ENCODE data around the gene PRR16.
"Not testable (repeated sequence)": the region's sequence is repeated elsewhere in the genome, so short reads cannot be mapped to it uniquely, and the experiment has no call there.

Gene PRR16

DNA sequence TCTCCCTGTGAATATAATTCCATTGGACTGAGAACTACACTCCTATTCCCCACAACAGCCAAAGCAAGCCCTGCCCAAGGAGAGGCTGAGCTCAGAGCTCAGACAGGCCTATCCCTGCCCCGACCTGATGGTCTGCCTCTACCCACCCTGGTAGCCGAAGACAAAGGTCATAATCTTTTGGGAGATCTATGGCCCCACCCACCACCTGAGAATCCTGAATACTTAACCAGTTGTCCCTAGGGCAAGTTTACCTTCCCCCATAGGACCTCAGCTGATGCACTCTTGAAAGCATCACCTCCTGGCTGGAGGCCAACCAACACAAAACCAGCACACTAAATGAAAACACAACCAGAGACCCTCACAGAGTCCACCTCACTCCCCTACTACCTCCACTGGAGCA is 167.5 kb downstream of the PRR16 start:
- in situ Hi-C loops (cut with HindIII; ENCODE audit: low sequenced_read_pairs): no loop called here

DNA sequence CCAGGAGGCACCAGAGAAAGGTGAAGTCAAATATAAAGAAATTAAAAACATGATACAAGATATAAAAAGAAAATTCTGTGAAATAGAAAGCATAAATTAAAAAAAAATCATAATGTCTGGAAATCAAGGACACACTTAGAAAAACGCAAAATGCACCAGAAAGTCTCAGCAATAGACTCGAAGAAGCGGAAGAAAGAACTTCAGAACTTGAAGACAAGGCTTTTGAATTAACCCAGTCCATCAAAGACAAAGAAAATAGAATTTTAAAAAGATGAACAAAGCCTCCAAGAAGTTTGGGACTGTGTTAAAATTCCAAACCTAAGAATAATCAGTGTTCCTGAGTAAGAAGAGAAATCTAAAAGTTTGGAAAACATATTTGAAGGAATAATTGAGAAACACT is 168.3 kb downstream of the PRR16 start:
- in situ Hi-C loops (cut with HindIII; ENCODE audit: low sequenced_read_pairs): no loop called here

DNA sequence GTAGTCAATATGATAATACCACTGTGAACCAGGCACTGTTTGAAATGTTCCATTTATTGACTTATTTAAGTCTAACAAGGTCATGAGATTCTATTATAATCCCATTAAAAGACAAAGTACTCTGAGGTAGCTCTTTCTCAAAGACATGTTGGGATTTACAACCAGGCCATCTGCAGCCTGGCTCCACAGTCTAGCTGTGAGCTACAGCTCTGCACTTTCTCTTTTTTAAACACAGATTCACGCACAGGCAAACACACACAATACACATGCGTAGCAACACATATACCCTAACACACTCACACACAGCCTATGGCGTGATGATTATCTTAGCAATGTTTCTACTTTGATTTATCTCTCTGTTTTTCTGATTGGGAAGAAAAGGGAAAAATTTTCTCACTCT is 174.3 kb downstream of the PRR16 start:
- in situ Hi-C loops (cut with HindIII; ENCODE audit: low sequenced_read_pairs): no loop called here

GRCh38 chr5:120640778-120641177 is 176.7 kb downstream of the PRR16 start:
- in situ Hi-C loops (cut with HindIII; ENCODE audit: low sequenced_read_pairs): no loop called here

DNA sequence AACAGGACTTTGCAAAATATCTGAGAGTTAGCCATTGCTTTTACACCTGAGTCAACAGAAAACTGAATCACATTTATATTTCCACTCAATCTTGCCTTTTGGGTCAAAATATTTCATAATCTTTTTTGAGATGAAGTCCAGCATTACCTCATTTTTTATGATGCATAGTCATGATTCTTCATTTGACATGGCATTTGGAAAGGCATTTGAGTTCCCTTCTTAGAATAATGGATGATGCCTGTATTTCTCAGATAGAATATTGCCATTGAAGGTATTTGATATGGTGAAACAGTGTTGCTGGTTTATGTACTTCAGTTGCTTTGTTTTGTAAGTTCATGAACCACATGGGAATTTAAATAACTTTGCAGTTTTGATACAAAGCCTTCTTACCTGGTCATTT is 180.4 kb downstream of the PRR16 start:
- in situ Hi-C loops (cut with HindIII; ENCODE audit: low sequenced_read_pairs): no loop called here

- in situ Hi-C loops (cut with HindIII; ENCODE audit: low sequenced_read_pairs): no loop called here
Measured at GRCh38 chr5:120655828-120656435, 191.8 kb downstream of the PRR16 start.

- in situ Hi-C loops (cut with HindIII; ENCODE audit: low sequenced_read_pairs): no loop called here
Measured at GRCh38 chr5:120657104-120657503, 193.0 kb downstream of the PRR16 start.

- in situ Hi-C loops (cut with HindIII; ENCODE audit: low sequenced_read_pairs): no loop called here
Measured at GRCh38 chr5:120677481-120677880, 213.4 kb downstream of the PRR16 start.

DNA sequence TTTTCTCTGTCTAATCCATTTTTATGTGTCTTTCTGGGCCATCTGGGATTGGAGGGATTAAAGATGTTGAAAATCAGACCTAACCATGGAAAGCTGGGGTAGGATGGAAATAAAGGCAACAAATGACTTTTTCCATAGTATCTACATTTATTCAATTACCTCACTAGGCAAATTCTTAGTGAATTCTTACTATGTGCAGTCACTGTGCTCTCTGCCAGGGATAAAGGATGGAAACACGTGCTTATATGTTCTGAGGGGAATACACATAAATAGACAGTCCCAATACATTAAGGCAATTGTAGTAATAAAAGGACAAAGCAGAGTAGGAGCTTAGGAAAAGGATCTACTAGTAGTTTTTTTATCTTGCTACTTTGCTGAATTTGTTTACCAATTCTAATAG is 214.2 kb downstream of the PRR16 start:
- in situ Hi-C loops (cut with HindIII; ENCODE audit: low sequenced_read_pairs): no loop called here

- in situ Hi-C loops (cut with HindIII; ENCODE audit: low sequenced_read_pairs): no loop called here
Measured at GRCh38 chr5:120682851-120683250, 218.8 kb downstream of the PRR16 start.

GRCh38 chr5:120683580-120683979 is 219.5 kb downstream of the PRR16 start:
- in situ Hi-C loops (cut with HindIII; ENCODE audit: low sequenced_read_pairs): no loop called here

- in situ Hi-C loops (cut with HindIII; ENCODE audit: low sequenced_read_pairs): no loop called here
Measured at GRCh38 chr5:120684213-120684612, 220.1 kb downstream of the PRR16 start.

GRCh38 chr5:120684749-120685415 is 220.8 kb downstream of the PRR16 start:
- in situ Hi-C loops (cut with HindIII; ENCODE audit: low sequenced_read_pairs): no loop called here

- in situ Hi-C loops (cut with HindIII; ENCODE audit: low sequenced_read_pairs): loop anchor here (5.0 kb wide), 1 partner anchor 64 kb away; no protein-coding TSS in a partner anchor
Measured at GRCh38 chr5:120690621-120691407, 226.7 kb downstream of the PRR16 start.

- in situ Hi-C loops (cut with HindIII; ENCODE audit: low sequenced_read_pairs): loop anchor here (5.0 kb wide), 1 partner anchor 65 kb away; no protein-coding TSS in a partner anchor
Measured at GRCh38 chr5:120692325-120692724, 228.2 kb downstream of the PRR16 start.

GRCh38 chr5:120695368-120695880 is 231.3 kb downstream of the PRR16 start:
- in situ Hi-C loops (cut with HindIII; ENCODE audit: low sequenced_read_pairs): no loop called here

DNA sequence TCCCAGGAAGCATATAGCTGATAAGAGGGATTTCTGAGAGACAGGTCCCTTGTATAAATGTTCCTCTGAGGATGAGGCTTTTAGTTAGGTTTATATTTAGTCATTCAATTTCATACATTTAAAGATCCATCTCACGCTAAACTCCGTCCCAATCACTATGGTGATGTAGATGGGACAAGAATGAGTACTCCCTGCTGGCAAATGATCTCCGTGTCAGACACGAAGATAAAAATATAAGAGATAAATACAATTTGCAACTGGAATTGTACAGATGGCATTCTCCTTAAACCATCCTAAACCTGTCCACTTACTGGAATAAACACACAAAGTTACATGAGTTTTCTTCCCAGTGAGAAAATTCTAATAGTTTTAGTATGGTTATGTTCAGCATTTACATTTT is 233.0 kb downstream of the PRR16 start:
- in situ Hi-C loops (cut with HindIII; ENCODE audit: low sequenced_read_pairs): no loop called here

DNA sequence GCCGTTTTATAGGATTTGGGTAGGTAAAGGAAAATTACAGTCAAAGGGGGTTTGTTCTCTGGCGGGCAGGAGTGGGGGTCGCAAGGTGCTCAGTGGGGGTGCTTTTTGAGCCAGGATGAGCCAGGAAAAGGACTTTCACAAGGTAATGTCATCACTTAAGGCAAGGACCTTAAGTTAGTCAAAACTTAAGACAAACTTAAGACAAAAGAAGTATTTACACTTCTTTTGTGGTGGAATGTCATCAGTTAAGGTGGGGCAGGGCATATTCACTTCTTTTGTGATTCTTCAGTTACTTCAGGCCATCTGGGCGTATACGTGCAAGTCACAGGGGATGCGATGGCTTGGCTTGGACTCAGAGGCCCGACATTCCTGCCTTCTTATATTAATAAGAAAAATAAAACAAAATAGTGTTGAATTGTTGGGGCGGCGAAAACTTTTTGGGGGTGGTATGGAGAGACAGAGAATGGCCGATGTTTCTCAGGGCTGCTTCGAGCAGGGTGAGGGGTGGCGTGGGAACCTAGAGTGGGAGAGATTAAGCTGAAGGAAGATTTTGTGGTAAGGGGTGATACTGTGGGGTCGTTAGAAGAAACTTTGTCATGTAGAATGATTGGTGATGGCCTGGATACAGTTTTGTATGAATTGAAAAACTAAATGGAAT is 233.7 kb downstream of the PRR16 start:
- in situ Hi-C loops (cut with HindIII; ENCODE audit: low sequenced_read_pairs): not testable (repeated sequence)

DNA sequence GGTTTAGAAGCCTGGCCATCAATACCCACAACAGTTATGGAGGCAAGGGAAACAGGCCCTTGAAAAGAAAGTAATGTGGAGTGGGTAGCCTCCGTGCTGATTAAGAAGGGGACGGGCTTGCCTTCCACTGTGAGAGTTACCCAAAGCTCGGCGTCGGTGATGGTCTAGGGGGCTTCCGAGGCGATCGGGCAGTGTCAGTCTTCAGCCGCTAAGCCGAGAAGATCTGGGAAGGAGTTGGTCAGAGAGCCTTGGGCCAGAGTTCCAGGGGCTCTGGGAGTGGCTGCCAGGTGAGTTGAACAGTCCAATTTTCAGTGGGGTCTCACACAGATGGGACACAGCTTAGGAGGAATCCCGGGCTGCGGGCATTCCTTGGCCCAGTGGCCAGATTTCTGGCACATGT is 236.6 kb downstream of the PRR16 start:
- in situ Hi-C loops (cut with HindIII; ENCODE audit: low sequenced_read_pairs): not testable (repeated sequence)

DNA sequence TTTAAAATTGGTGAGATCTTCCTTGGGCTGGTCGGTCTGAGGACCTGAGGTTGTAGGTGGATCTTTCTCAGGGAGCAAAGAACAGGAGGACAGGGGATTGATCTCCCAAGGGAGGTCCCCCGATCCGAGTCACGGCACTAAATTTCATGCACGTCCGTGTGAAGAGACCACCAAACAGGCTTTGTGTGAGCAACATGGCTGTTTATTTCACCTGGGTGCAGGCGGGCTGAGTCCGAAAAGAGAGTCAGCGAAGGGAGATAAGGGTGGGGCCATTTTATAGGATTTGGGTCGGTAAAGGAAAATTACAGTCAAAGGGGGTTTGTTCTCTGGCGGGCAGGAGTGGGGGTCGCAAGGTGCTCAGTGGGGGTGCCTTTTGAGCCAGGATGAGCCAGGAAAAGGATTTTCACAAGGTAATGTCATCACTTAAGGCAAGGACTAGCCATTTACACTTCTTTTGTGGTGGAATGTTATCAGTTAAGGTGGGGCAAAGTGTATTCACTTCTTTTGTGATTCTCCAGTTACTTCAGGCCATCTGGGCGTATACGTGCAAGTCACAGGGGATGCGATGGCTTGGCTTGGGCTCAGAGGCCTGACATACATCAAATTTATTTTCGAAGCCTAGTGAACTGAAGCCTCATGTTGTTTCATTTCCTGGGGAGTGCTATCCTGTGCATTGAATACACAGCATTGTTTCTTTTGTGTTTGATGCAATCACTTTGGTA is 238.9 kb downstream of the PRR16 start:
- in situ Hi-C loops (cut with HindIII; ENCODE audit: low sequenced_read_pairs): not testable (repeated sequence)
